ELR (cell line): ENCODE results near the gene BAG5.

Experiments used
- DNase-seq: peaks from one replicate; pipeline ENCODE4 v3.0.0-alpha.2; 2015; ENCODE audit warnings: low read depth

Gene BAG5

GRCh38 chr14:103509864-103510723 lies 52.4 kb downstream of the BAG5 start:
- no peak for DNase-seq

DNA sequence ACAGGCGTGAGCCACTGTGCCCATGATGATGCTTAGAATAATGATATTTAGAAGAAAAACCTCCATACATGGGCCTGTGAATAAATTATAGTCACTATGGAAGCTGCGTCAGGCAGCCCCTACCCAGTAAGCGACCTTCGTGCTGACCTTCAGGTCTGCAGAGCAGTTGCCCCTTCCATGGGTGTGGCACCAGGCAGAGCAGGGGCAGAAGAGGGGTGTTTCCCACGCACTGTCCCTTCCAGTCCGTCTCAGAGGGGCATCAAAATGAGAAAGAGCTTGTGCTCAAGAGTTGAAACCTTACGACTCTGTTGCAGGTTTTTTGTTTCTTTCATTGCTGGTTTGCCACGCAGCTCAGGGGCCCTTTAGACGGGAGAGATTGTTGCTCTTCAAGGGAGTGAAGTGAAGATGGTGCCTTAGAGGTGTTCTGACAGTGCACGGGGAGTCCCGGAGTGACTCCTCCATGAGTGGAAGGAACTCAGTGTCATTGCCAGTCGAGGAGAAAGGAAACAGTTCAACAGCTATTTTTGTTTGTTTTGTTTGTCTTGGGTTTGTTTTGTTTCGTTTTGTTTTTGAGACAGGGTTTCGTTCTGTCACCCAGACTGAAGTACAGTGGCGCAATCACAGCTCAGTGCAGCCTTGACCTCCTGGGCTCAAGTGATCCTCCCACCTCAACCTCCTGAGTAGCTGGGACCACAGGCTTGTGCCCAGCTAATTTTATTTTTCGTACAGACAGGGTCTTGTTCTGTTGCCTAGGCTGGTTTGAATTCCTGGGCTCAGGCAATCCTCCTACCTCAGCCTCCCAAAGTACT lies 53.7 kb downstream of the BAG5 start:
- no peak for DNase-seq

DNA sequence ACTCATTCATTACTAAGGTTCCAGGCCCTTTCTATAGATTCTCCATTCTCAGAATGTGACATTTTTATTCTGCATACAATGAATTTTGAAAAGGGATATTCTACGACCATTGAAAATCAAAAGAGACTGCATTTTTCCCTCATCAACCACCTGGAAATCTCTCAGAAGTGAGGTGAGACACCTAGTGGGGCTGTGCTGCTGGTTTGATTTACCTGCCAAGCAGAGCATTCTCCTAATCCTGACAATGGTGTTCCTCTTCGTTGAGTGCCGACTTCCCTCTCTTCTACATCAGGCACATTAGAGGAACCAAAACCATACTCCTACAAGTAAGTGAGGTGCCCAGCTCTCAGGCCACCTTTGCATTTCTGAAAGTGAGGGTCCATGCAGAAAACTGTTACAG lies 54.7 kb downstream of the BAG5 start:
- no peak for DNase-seq
